CD4-positive, alpha-beta T cell treated with Interleukin-4 for 4 hours (primary cell): Measurements from ENCODE around the gene DAPK1.

Experiments used
- DNase-seq: peaks from one replicate; pipeline ENCODE4 v3.0.0-alpha.2; 2020

DAPK1 gene

GRCh38 chr9:87618226-87618625, 120.6 kb downstream of the DAPK1 start:
- DNase-seq: no peak

DNA sequence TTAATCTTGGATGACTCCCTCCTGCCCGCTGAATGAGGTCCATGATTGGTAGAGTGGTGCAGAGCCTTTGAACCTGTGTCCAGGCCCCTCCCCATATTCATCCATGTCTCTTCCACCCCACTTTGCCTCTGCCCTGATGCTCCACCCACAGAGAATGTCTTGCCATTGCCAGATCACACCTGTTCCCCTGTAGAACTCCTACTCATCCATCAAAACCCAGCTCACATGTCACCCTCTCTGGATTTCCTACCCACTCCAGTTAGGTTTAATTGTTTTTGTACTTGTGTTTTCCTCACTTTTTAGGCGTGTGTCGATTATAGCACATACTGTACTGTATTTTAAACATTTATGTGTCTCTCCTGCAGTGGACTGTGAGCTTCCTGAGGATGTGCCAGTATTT, 121.3 kb downstream of the DAPK1 start:
- DNase-seq: no peak

- DNase-seq: no peak
These were observed 121.7 kb downstream of the DAPK1 start for GRCh38 chr9:87619346-87619745.

GRCh38 chr9:87620731-87621322, 123.2 kb downstream of the DAPK1 start:
- DNase-seq: no peak

- no peak for DNase-seq
These were observed 124.4 kb downstream of the DAPK1 start for GRCh38 chr9:87622098-87622497.

DNA sequence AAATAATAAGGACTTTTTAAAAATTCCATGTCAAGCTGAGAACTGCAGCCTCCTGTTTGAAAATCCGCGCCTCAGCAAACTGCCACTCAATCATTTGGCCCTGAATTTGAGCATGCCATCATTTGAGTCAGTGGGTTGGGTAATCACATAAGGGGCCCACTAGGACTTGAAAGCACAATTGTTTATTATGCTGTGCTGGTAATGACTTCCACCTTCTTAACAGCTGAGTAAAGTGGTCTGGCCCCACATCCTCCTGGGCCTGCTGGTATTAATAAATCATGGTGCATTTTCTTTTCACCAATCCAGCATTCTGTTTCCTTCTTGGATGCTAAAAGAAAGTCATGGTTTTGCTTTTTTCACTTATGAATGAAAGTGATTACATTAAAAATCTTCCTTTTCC, 125.3 kb downstream of the DAPK1 start:
- DNase-seq: no peak

- DNase-seq: no peak
These were observed 130.7 kb downstream of the DAPK1 start for GRCh38 chr9:87628346-87628745.

GRCh38 chr9:87629104-87629503, 131.4 kb downstream of the DAPK1 start:
- DNase-seq: no peak

DNA sequence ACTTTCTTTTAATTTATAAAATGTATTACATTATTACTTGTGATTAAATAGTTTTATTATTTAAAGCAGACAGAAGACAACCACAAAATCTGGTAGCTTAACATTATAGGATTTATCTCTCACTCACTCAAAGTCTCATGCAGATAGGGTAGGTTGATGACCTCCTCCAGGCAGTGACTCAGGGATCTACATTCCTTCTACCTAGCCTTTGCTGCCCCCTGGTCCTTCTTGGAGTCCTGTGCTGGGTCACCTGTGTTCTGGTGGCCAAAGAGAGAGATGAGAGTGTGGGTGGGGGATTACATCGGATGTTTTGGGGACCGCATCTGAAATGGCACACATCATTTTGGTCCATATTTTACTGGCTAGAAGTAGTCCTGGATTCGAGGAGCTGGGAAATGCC, 132.6 kb downstream of the DAPK1 start:
- DNase-seq: no peak

DNA sequence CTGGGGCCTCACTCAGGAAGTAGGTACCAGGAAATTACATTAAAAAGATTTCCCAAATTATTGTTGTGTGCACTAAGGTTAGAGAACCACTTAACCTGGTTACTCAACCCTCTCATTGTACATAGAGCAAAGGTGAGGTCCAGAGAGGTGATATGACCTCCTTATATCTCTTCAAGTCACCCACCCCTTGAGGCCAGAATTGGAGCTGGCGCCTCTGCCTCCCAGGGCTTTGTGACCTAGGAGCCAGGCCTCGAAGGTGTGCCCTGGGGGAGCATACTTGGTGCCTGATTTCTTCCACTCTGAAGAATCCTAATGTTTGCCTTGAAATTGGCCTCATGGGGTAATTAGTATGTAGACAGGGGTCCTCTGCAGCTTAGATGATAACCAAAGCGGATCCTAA, 133.2 kb downstream of the DAPK1 start:
- no peak for DNase-seq

DNA sequence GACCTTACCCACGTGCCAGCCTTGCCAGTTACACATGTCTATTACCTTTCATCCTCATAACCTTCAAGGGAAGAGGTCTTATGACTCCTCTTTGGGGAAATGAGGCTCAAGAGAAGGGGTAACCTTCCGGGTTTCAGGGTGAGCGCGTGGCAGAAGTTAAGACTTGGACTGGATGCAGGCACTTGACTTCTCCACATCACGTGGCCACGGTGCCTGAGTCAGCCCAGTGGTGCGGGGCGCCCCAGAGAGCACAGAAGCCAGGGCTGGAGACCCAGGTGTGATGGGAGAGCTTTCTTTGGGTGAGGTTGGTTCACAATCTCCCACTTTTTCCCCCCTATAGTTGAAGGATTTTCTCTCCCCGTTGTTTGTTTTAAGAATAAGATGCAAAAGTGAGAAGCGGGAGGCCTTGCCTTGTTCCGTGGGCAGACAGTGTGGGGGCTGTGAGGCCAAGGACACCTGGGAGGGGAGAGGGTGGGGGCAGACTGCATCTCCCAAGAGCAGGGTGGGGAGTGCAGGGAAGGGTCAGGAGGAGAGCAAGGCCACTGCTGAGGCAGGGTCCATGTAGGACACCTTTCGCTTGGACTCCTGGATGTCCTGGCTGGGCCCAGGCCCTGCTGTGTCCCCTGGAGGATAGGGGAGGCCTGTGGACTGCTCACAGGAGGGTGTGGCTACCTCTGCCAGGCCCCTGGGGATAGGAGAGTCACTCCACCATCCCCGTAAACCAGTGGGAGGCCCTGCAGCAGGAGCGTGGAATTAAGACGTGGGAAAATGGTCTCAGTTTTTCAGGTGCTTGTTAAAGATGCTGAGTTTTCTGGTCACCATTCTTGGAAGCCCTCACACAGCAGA, 138.2 kb downstream of the DAPK1 start:
- no peak for DNase-seq

DNA sequence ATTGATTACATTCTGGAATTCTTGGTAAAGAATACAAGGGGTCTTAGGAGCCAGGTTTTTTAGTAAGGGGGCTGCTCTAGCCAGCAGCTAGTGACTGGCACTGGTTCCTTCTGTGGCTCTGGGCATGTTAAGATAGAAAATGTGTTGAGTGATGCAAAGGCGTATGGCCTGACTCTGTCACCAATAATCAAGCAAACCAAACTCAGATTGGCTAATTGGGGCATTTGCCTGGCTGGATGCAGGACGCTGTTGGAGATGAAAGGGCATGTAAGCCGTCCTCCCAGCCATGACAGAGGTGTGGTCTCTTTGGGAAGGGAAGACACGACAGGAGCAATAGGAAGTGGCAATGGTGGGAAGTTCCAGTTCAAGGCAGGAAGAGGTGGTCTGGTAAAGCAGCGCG, 140.6 kb downstream of the DAPK1 start:
- DNase-seq: no peak

DNA sequence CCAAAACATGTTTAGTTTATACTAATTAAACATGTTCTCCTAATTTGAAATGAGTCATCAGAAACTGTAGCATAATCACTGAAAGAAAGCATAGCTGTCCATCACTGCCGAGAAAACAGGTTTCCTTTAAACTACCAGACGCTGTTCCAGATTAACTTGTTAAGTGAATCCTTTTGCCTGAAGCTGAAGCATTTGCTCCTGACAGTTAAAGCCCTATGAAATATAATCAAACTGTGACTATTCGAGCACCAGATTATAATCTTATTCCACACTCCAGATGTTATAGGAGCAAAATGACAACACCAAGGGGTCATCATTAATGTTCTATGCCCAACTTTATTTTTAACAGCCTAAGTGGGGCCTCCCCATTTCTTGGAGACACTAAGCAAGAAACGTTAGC, 142.3 kb downstream of the DAPK1 start:
- DNase-seq: no peak

GRCh38 chr9:87640385-87640795, 142.7 kb downstream of the DAPK1 start:
- DNase-seq: no peak

GRCh38 chr9:87641067-87641466, 143.4 kb downstream of the DAPK1 start:
- no peak for DNase-seq

DNA sequence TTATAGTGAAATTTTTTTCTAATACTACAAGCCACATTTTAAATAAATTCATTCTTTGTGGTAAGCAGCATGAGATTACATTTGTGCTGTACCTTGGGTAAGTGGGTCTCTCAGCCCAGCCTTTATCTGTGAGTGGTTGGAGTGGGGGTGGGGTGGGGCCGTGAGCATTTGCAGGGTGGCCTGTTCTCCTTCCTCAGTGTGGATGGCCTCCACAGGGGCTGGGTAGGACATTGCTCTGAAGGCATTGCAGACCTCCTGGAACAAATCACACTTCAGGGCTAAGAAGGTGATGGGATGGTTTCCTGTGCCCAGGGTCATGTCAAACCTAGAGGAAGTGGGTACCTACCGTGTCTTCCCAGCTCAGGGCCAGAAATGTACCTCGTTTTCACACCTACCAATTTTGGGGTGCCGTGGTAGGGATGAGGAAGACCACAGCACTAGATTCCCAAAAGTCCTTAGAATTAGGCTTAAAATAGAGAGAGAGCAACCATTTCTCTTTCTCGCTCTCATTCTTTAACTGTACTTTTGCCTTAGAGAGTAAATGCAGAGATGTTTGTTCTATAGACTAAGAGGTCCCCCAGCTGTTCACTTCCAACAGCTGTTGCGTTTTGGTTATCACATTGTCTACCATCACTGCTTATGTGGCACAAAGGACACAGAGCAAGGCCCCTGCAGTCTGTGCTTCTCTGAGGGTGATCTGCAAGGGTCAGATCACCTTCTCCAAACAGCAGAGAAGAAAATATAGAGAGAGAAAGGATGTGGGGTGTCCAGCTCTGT, 144.9 kb downstream of the DAPK1 start:
- no peak for DNase-seq

DNA sequence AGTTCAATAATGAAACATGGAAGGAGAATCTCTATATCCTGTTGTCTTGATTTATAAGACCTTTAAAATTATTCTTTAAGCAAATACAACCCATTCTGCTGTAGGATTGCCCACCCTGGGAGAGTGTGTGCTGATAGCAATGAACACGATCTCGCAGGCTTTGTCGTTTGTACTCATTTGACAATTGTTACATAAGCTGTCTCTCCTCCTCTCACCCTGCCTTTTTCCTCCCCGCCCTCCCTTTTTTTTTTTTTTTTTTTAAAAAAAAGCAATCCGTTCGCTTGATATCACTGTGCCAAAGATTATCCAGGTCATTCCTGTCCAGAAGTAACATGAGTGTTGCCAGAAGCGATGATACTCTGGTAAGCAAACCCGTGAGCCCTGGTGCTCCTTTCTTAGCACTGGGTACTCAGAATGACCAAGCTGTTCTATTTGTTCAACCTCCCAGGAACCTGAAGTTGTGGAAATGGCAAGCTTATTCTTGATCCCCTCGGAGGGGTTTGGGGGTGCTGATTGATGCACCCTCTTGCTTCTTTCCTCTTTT, 145.5 kb downstream of the DAPK1 start:
- no peak for DNase-seq

DNA sequence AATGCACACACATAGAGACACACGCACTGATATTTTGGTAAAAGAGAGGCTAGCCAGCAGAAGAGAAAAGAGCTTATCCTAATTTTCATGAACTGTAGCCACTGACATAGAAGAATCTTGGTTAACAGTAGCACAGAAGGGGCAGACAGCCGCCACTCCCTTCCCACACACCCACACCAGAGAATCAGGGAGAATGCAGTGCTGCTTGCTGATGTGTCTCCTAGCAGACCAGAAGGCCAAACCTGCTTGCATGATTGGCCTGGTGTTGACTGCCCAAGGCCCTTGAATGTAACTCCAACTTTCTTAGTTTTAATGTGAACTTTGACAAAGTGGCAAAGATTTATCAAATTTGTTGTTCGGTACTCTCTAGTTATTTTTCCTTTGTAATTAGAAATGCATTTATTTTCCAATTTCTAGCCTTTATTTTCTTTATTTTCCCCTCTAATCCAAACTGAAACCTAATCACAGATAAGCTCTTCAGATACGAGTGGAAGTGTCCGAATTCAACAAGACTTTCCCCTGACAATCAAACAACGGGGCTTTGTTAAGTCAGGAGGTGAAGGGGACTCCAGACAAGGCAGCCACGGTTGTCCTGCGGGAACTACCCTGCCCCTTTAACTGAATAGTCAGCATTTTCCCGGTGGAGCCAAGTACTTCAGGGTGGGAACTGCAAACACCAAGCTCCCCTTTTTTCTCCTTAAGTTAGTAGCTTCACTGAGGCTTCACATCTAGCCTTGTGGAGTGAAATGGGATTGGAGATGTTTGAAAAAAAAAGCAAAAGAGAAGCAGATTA, 146.3 kb downstream of the DAPK1 start:
- DNase-seq: no peak

DNA sequence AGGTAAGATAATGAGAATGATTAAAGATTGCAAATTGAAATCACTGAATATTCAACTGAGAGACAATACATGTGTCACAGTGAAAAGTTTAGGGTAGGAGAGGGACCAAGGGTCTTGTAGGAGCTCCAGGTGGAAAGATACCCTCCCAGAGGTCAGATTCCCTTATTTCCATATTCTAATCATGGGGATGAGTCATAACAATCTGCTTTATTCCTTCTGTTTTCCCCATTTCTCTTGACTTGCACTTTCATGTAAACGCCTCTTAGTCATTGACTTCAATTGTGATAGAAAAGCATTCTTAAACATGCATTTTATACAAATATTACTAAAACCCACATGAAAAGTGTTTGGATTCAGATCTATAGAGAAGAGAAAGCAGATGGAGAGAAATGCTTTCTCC, 147.0 kb downstream of the DAPK1 start:
- no peak for DNase-seq

DNA sequence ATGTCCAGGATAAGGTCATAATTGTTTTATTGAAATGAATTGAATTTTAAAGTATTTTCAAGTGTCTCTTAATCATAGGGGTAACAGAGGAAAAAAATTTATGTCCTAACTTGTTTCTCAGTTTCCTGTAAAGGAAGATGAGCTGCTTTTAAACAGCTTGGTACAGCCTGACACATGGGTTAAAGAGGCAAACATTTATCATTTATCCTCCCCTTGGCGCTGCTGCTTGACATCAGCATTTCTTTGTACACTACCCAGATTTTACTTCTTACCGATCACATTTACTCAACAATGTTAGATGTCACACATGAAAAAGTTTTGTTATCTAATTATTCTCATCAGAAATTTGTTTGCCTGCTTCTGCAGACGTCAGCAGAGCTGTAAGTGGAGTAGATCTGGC, 148.9 kb downstream of the DAPK1 start:
- DNase-seq: no peak

- no peak for DNase-seq
These were observed 149.4 kb downstream of the DAPK1 start for GRCh38 chr9:87647114-87647513.

DNA sequence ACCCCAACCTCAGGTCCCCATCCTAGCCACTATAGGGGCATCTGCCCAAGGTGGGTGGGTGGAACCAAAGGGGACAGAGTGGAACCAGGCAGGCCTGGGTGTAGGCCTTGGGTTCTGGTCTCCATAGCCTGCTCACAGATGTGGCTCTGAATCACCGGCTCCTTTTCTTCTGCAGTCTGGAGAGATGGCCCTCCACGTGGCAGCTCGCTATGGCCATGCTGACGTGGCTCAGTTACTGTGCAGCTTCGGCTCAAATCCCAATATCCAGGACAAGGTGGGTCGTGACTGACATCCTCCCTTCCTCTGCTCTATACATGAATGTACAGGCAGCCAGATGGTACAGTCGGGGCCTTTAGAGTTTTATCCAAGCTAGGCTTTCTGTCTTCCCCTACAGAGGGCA, 150.9 kb downstream of the DAPK1 start:
- DNase-seq: no peak
